Measurements from ENCODE around the gene TMEM255B.

TMEM255B gene

DNA sequence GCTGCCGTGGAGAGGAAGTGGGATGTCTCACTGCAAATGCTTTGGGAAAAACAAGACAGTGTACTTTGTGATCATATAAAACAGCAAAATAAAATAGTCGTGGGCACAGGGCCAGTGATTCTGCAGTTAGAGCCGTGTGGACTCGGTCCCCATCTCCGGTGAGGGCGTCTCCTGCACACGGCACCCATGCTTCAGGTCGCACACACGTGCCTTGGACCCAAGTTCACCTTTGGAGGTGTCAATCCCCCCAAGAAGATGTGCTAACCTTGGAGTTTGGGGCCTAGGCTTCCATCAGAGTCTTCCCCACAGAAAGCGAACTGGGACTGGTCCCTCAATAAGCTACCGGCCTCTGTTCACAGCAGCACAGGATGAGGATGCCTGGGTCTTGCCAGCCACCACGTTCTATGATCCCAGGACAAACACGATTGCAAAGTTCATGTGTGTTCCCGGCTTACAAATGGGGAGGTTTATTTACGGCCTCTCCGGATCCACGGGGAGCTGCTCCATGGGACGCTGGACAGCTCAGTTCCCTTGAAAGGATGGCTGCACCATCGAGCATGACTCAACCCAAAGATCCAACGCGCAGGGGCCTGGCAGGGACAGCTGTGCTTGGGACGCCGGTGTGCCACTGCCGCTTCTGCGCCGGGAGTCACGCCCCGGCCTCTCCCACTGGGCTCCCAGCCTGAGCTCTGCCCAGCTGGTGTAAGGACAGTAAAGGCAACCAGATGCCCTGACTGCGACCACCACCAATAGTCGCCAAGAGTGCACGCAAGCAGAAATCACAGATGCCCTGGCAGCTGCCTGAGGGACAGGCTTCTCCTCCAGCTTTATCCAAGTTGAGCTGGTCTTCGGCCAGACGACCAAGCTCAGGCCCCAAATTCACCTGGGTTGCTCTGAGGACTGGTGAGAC is 96.2 kb downstream of the TMEM255B start:
- Histone ChIP-seq H2BK5ac (ENCODE audit: low read depth, low read length, poor library complexity, severe bottlenecking) (no peak overlapping the region), H2AK5ac (ENCODE audit: low read length, severe bottlenecking) (peak overlapping the region; percentile 53), H4K8ac (ENCODE audit: low read length) (no peak overlapping the region), H3K14ac (ENCODE audit: low read length in 2 of 2) (peak overlapping the region in 1 of 2 experiments; percentile 88), H3K79me1 (replicated peaks; ENCODE audit: low read length, poor library complexity, severe bottlenecking) (no peaks in the 10 kb centered on the region), H3K4me2 (ENCODE audit: low read length, poor library complexity, severe bottlenecking) (no peak overlapping the region), H3K36me3 (ENCODE audit: control insufficient read depth in 1 of 2, insufficient read depth in 2 of 2, low read depth in 1 of 2, low read length in 2 of 2) (peaks cover 57 to 60% of the 10 kb centered on the region in 2 experiments), H3K18ac (ENCODE audit: low read depth in 1 of 2, low read length in 2 of 2) (peak overlapping the region; percentile 12 to 77), H2BK12ac (ENCODE audit: low read length in 2 of 2) (peak overlapping the region; percentile 45 to 78), H2BK120ac (ENCODE audit: low read depth, low read length) (peak overlapping the region; percentile 29), H3K4me1 (ENCODE audit: control insufficient read depth, insufficient read depth, low read depth, low read length) (peaks cover 58% of the 10 kb centered on the region), H3K27me3 (ENCODE audit: control insufficient read depth in 1 of 2, insufficient read depth in 1 of 2, low read length in 2 of 2) (no peaks in the 10 kb centered on the region), H4K91ac (ENCODE audit: low read length) (peak overlapping the region; percentile 37), H2BK15ac (ENCODE audit: low read depth, poor library complexity, severe bottlenecking) (no peak overlapping the region), H3K4ac (ENCODE audit: low read depth in 1 of 2, low read length in 2 of 2) (peak overlapping the region in 1 of 2 experiments; percentile 21), H2AFZ (ENCODE audit: low read depth, low read length) (no peak overlapping the region), H3K4me3 (ENCODE audit: insufficient read depth in 1 of 2, low read depth in 1 of 2, low read length in 2 of 2) (no peak overlapping the region), H3K9me3 (ENCODE audit: control insufficient read depth, low read length) (no peaks in the 10 kb centered on the region), H3K27ac (ENCODE audit: low read length, poor library complexity, severe bottlenecking) (peak overlapping the region; percentile 63), H3K23ac (ENCODE audit: low read length in 2 of 2) (peak overlapping the region in 1 of 2 experiments; percentile 53), H3K9ac (ENCODE audit: low read length) (peak overlapping the region; percentile 9)
- 89% methylated on average over 33 of the region's 33 CpGs for WGBS
- DNase-seq = no peak

DNA sequence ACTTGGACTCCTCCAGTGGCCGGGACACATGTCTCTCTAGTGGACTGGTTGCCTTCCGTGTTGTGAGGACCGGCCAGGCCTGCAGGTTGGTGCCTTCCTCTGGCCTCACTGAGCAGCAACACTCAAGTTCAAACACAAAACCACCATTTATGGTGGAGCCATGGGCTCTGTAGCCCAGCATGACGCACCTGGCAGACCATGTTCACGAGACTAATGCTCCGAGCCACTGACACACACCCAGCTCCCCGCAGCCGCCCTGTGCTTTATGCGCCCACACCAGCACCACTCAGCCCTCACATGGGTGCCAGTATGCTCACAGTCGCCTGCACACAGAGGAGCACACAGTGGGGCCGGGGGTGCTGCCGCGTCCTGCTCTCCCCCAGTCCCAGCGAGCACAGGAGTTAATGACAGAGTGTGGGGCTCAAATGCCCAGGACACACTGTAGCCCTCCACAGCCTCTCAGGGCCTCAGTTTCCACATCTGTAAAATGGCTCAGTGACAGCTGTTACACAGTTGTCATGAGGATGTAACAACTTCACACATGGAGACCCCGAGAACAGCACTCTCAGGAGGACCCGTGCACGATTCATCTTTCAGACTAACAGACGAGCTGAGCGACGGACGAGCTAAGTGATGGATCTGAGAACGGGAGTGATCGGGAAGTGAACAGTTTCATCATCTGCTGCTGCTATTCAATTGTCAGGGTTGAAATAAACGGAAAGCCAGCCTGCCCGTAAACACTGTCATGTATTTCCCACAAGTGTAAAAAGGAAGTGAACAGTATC is 97.1 kb downstream of the TMEM255B start:
- Histone ChIP-seq H3K27me3 (ENCODE audit: control insufficient read depth in 1 of 2, insufficient read depth in 1 of 2, low read length in 2 of 2) (no peaks in the 10 kb centered on the region), H3K23ac (ENCODE audit: low read length in 2 of 2) (peak overlapping the region in 1 of 2 experiments; percentile 59), H3K36me3 (ENCODE audit: control insufficient read depth in 1 of 2, insufficient read depth in 2 of 2, low read depth in 1 of 2, low read length in 2 of 2) (peaks cover 50 to 62% of the 10 kb centered on the region in 2 experiments), H4K91ac (ENCODE audit: low read length) (peak overlapping the region; percentile 37), H2BK120ac (ENCODE audit: low read depth, low read length) (no peak overlapping the region), H3K79me1 (replicated peaks; ENCODE audit: low read length, poor library complexity, severe bottlenecking) (no peaks in the 10 kb centered on the region), H3K27ac (ENCODE audit: low read length, poor library complexity, severe bottlenecking) (peak overlapping the region; percentile 41), H3K4ac (ENCODE audit: low read depth in 1 of 2, low read length in 2 of 2) (peak overlapping the region in 1 of 2 experiments; percentile 21), H3K18ac (ENCODE audit: low read depth in 1 of 2, low read length in 2 of 2) (peak overlapping the region in 1 of 2 experiments; percentile 52), H3K4me1 (ENCODE audit: control insufficient read depth, insufficient read depth, low read depth, low read length) (peaks cover 65% of the 10 kb centered on the region), H2BK12ac (ENCODE audit: low read length in 2 of 2) (peak overlapping the region; percentile 12 to 45), H2BK15ac (ENCODE audit: low read depth, poor library complexity, severe bottlenecking) (no peak overlapping the region), H3K9me3 (ENCODE audit: control insufficient read depth, low read length) (no peaks in the 10 kb centered on the region), H3K14ac (ENCODE audit: low read length in 2 of 2) (no peak overlapping the region), H3K4me3 (ENCODE audit: insufficient read depth in 1 of 2, low read depth in 1 of 2, low read length in 2 of 2) (peak overlapping the region in 1 of 2 experiments; percentile 6), H4K8ac (ENCODE audit: low read length) (no peak overlapping the region), H3K9ac (ENCODE audit: low read length) (peak overlapping the region; percentile 30), H2AK5ac (ENCODE audit: low read length, severe bottlenecking) (peak overlapping the region; percentile 31), H3K4me2 (ENCODE audit: low read length, poor library complexity, severe bottlenecking) (no peak overlapping the region), H2BK5ac (ENCODE audit: low read depth, low read length, poor library complexity, severe bottlenecking) (no peak overlapping the region), H2AFZ (ENCODE audit: low read depth, low read length) (no peak overlapping the region)
- no peak for DNase-seq
- WGBS = 96% methylated on average over 25 of the region's 25 CpGs

DNA sequence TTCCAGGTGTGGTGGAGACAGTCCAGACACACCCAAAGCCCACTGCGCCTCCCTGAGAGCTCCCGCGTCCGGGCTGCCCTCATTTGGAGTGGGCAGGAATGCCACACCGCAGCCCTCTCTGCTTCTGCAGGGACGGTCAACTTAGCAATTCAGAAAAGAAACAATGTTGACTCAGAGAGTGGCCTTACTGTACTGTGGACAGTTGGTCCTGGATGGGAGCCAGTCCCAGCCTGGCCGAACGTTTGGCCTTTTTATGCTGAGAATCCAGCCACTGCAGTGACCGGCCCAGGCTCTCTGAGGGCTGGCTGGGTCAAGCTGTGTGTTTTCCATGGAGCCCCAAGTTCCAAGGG is 97.7 kb downstream of the TMEM255B start:
- Histone ChIP-seq H2AFZ (ENCODE audit: low read depth, low read length) (no peak overlapping the region), H3K36me3 (ENCODE audit: control insufficient read depth in 1 of 2, insufficient read depth in 2 of 2, low read depth in 1 of 2, low read length in 2 of 2) (peaks cover 47 to 67% of the 10 kb centered on the region in 2 experiments), H3K4me2 (ENCODE audit: low read length, poor library complexity, severe bottlenecking) (no peak overlapping the region), H3K18ac (ENCODE audit: low read depth in 1 of 2, low read length in 2 of 2) (no peak overlapping the region), H4K8ac (ENCODE audit: low read length) (no peak overlapping the region), H3K4me1 (ENCODE audit: control insufficient read depth, insufficient read depth, low read depth, low read length) (peaks cover 71% of the 10 kb centered on the region), H3K27ac (ENCODE audit: low read length, poor library complexity, severe bottlenecking) (peak overlapping the region; percentile 41), H3K23ac (ENCODE audit: low read length in 2 of 2) (no peak overlapping the region), H2BK120ac (ENCODE audit: low read depth, low read length) (no peak overlapping the region), H2BK12ac (ENCODE audit: low read length in 2 of 2) (no peak overlapping the region), H3K14ac (ENCODE audit: low read length in 2 of 2) (no peak overlapping the region), H2BK15ac (ENCODE audit: low read depth, poor library complexity, severe bottlenecking) (no peak overlapping the region), H3K9me3 (ENCODE audit: control insufficient read depth, low read length) (no peaks in the 10 kb centered on the region), H3K4ac (ENCODE audit: low read depth in 1 of 2, low read length in 2 of 2) (no peak overlapping the region), H2BK5ac (ENCODE audit: low read depth, low read length, poor library complexity, severe bottlenecking) (no peak overlapping the region), H3K4me3 (ENCODE audit: insufficient read depth in 1 of 2, low read depth in 1 of 2, low read length in 2 of 2) (peak overlapping the region in 1 of 2 experiments; percentile 6), H4K91ac (ENCODE audit: low read length) (no peak overlapping the region), H3K27me3 (ENCODE audit: control insufficient read depth in 1 of 2, insufficient read depth in 1 of 2, low read length in 2 of 2) (no peaks in the 10 kb centered on the region), H3K9ac (ENCODE audit: low read length) (peak overlapping the region; percentile 30), H2AK5ac (ENCODE audit: low read length, severe bottlenecking) (no peak overlapping the region), H3K79me1 (replicated peaks; ENCODE audit: low read length, poor library complexity, severe bottlenecking) (no peaks in the 10 kb centered on the region)
- WGBS = 64% methylated on average over 9 of the region's 9 CpGs
- DNase-seq = peak; percentile 76
